Measurements from ENCODE around the gene CFH. TPM values are rescaled to one million over a fixed set of nuclear protein-coding genes. Genes with fewer than 3 reads are reported as not detected.

Gene CFH
- total RNA-seq, 3 donors from 2014 or later (not counting 1 experiment from before 2014, with no cell fraction given) = 0.88 to 2.8 (median 2.7) TPM

GRCh38 chr1:196773713-196774112 is 121.9 kb downstream of the CFH start:
- intact Hi-C loops (cut with micrococcal nuclease) = no loop called here
- H3K9me3 Mint-ChIP-seq = peaks cover 4 to 9% of the 10 kb centered on the region in 2 donors

GRCh38 chr1:196774175-196774574 is 122.3 kb downstream of the CFH start:
- Histone ChIP-seq H3K9me3 (ENCODE audit: control insufficient read depth, insufficient read depth, low read length) (no peaks in the 10 kb centered on the region), H3K4me3 (ENCODE audit: low read length) (no peak overlapping the region), H3K27ac (ENCODE audit: low read length) (no peak overlapping the region), H3K4me1 (ENCODE audit: control insufficient read depth, insufficient read depth, low read length) (no peaks in the 10 kb centered on the region), H3K27me3 (ENCODE audit: control insufficient read depth, insufficient read depth, low read length) (no peaks in the 10 kb centered on the region), H3K36me3 (ENCODE audit: control insufficient read depth, insufficient read depth, low read length) (no peaks in the 10 kb centered on the region)
- peaks cover 5 to 11% of the 10 kb centered on the region in 2 donors for H3K9me3 Mint-ChIP-seq
- H3K27me3 Mint-ChIP-seq (ENCODE audit: low read depth in 2 of 2) = no peaks in the 10 kb centered on the region
- no peaks in the 10 kb centered on the region for H3K4me1 Mint-ChIP-seq
- TF ChIP-seq, protein P1, sequence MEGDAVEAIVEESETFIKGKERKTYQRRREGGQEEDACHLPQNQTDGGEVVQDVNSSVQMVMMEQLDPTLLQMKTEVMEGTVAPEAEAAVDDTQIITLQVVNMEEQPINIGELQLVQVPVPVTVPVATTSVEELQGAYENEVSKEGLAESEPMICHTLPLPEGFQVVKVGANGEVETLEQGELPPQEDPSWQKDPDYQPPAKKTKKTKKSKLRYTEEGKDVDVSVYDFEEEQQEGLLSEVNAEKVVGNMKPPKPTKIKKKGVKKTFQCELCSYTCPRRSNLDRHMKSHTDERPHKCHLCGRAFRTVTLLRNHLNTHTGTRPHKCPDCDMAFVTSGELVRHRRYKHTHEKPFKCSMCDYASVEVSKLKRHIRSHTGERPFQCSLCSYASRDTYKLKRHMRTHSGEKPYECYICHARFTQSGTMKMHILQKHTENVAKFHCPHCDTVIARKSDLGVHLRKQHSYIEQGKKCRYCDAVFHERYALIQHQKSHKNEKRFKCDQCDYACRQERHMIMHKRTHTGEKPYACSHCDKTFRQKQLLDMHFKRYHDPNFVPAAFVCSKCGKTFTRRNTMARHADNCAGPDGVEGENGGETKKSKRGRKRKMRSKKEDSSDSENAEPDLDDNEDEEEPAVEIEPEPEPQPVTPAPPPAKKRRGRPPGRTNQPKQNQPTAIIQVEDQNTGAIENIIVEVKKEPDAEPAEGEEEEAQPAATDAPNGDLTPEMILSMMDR (IDR thresholded peaks at IDR 0.05) = no peak
- DNase-seq (no peak), ATAC-seq (no peak)
- no peaks in the 10 kb centered on the region for H3K36me3 Mint-ChIP-seq
- no peak overlapping the region for H3K4me3 Mint-ChIP-seq
- intact Hi-C loops (cut with micrococcal nuclease) = no loop called here
- WGBS (ENCODE audit: insufficient coverage) = 43% methylated on average over 1 of the region's 2 CpGs
- no peak overlapping the region for H3K27ac Mint-ChIP-seq

More at GRCh38 chr1:196773713-196774112, 121.9 kb downstream of the CFH start:
- H3K4me3 Mint-ChIP-seq = no peak overlapping the region
- H3K4me1 ChIP-seq (ENCODE audit: control insufficient read depth, insufficient read depth, low read length) = no peaks in the 10 kb centered on the region
- H3K4me3 ChIP-seq (ENCODE audit: low read length) = no peak overlapping the region
- TF ChIP-seq, protein P1 (IDR thresholded peaks at IDR 0.05) = no peak
- H3K27ac ChIP-seq (ENCODE audit: low read length) = no peak overlapping the region
- 80% methylated on average over 1 of the region's 1 CpG for WGBS (ENCODE audit: insufficient coverage)
- H3K27ac Mint-ChIP-seq = no peak overlapping the region
- H3K9me3 ChIP-seq (ENCODE audit: control insufficient read depth, insufficient read depth, low read length) = no peaks in the 10 kb centered on the region
- no peak for ATAC-seq
- no peaks in the 10 kb centered on the region for H3K27me3 Mint-ChIP-seq (ENCODE audit: low read depth in 2 of 2)
- no peaks in the 10 kb centered on the region for H3K27me3 ChIP-seq (ENCODE audit: control insufficient read depth, insufficient read depth, low read length)
- H3K36me3 ChIP-seq (ENCODE audit: control insufficient read depth, insufficient read depth, low read length) = no peaks in the 10 kb centered on the region
- no peaks in the 10 kb centered on the region for H3K4me1 Mint-ChIP-seq
- H3K36me3 Mint-ChIP-seq = no peaks in the 10 kb centered on the region
- no peak for DNase-seq

GRCh38 chr1:196774603-196775002 is 122.8 kb downstream of the CFH start, which contains the start of gene CFHR3:
TSS of gene CFHR3 (plus strand) at chr1:196774840. CDS start at chr1:196774887, 47 bp downstream.
- Mint-ChIP-seq H3K9me3 (peaks cover 5 to 12% of the 10 kb centered on the region in 2 donors), H3K4me1 (no peaks in the 10 kb centered on the region), H3K27ac (no peak within 1 kb of the TSS), H3K4me3 (no peak within 1 kb of the TSS), H3K36me3 (no peaks in the 10 kb centered on the region), H3K27me3 (ENCODE audit: low read depth in 2 of 2) (no peaks in the 10 kb centered on the region)
- Histone ChIP-seq H3K4me1 (ENCODE audit: control insufficient read depth, insufficient read depth, low read length) (no peaks in the 10 kb centered on the region), H3K4me3 (ENCODE audit: low read length) (no peak within 1 kb of the TSS), H3K36me3 (ENCODE audit: control insufficient read depth, insufficient read depth, low read length) (no peaks in the 10 kb centered on the region), H3K27ac (ENCODE audit: low read length) (no peak within 1 kb of the TSS), H3K27me3 (ENCODE audit: control insufficient read depth, insufficient read depth, low read length) (no peaks in the 10 kb centered on the region), H3K9me3 (ENCODE audit: control insufficient read depth, insufficient read depth, low read length) (no peaks in the 10 kb centered on the region)
- ATAC-seq = no peak
- no peak for DNase-seq
- TF ChIP-seq, protein P1 (IDR thresholded peaks at IDR 0.05) = no peak
- intact Hi-C loops (cut with micrococcal nuclease) = no loop called here

- WGBS (ENCODE audit: insufficient coverage) = 92% methylated on average over 13 of the region's 13 CpGs
- H3K4me1 ChIP-seq (ENCODE audit: control insufficient read depth, insufficient read depth, low read length) = no peaks in the 10 kb centered on the region
- no peaks in the 10 kb centered on the region for H3K27me3 Mint-ChIP-seq (ENCODE audit: low read depth in 2 of 2)
- no peak for DNase-seq
- ATAC-seq = no peak
- intact Hi-C loops (cut with micrococcal nuclease) = no loop called here
- no peak overlapping the region for H3K27ac ChIP-seq (ENCODE audit: low read length)
- H3K4me1 Mint-ChIP-seq = no peaks in the 10 kb centered on the region
- H3K4me3 ChIP-seq (ENCODE audit: low read length) = no peak overlapping the region
- H3K27ac Mint-ChIP-seq = no peak overlapping the region
- H3K36me3 Mint-ChIP-seq = no peaks in the 10 kb centered on the region
- TF ChIP-seq, protein P1 (IDR thresholded peaks at IDR 0.05) = no peak
- no peaks in the 10 kb centered on the region for H3K27me3 ChIP-seq (ENCODE audit: control insufficient read depth, insufficient read depth, low read length)
- H3K36me3 ChIP-seq (ENCODE audit: control insufficient read depth, insufficient read depth, low read length) = no peaks in the 10 kb centered on the region
- no peak overlapping the region for H3K4me3 Mint-ChIP-seq
- no peaks in the 10 kb centered on the region for H3K9me3 ChIP-seq (ENCODE audit: control insufficient read depth, insufficient read depth, low read length)
- peaks cover 5 to 7% of the 10 kb centered on the region in 2 donors for H3K9me3 Mint-ChIP-seq
These were observed 125.8 kb downstream of the CFH start for GRCh38 chr1:196777603-196778002.
